ENCODE measurements around the gene CFAP53.

DNA sequence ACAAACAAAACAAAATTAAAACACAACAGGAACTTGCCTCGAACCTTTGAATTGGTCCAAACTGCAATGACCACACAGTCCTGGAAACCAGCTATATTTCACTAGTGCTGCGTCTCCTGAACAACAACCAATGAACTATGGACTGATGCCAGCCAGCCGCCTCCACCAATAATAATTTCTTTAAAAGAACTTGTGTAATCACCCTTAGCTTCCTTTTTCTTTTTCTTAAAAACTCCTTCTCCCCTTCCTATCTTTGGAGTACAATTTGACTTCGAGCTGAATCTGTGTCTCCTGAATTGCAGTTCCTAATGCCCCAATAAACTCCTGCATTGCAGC, 22.8 kb upstream of the CFAP53 start:
- no peak for TF ChIP-seq ZNF565 (CRISPR knock-in tag; conservative IDR thresholded peaks at IDR 0.05; ENCODE audit: low read depth)
- TF ChIP-seq BACH2 (CRISPR knock-in tag; IDR thresholded peaks at IDR 0.05; ENCODE audit: borderline replicate concordance), result no peak
- TF ChIP-seq, protein P1, sequence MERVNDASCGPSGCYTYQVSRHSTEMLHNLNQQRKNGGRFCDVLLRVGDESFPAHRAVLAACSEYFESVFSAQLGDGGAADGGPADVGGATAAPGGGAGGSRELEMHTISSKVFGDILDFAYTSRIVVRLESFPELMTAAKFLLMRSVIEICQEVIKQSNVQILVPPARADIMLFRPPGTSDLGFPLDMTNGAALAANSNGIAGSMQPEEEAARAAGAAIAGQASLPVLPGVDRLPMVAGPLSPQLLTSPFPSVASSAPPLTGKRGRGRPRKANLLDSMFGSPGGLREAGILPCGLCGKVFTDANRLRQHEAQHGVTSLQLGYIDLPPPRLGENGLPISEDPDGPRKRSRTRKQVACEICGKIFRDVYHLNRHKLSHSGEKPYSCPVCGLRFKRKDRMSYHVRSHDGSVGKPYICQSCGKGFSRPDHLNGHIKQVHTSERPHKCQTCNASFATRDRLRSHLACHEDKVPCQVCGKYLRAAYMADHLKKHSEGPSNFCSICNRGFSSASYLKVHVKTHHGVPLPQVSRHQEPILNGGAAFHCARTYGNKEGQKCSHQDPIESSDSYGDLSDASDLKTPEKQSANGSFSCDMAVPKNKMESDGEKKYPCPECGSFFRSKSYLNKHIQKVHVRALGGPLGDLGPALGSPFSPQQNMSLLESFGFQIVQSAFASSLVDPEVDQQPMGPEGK (CRISPR knock-in tag; IDR thresholded peaks at IDR 0.05; ENCODE audit: borderline replicate concordance), result no peak
- TF ChIP-seq GLIS3 (CRISPR knock-in tag; IDR thresholded peaks at IDR 0.05), result no peak
- TF ChIP-seq RARB (CRISPR knock-in tag; IDR thresholded peaks at IDR 0.05), result no peak
- no peak for TF ChIP-seq ZFP30 (CRISPR knock-in tag; IDR thresholded peaks at IDR 0.05)
- TF ChIP-seq ZFP3 (CRISPR knock-in tag; IDR thresholded peaks at IDR 0.05), result no peak
- TF ChIP-seq ARNTL (CRISPR knock-in tag; IDR thresholded peaks at IDR 0.05; ENCODE audit: borderline replicate concordance, low read depth), result no peak
- TF ChIP-seq TOX (CRISPR knock-in tag; IDR thresholded peaks at IDR 0.05; ENCODE audit: borderline replicate concordance), result no peak
- no peak for TF ChIP-seq ZNF8 (CRISPR knock-in tag; IDR thresholded peaks at IDR 0.05)
- TF ChIP-seq ZNF70 (CRISPR knock-in tag; IDR thresholded peaks at IDR 0.05), result no peak

All from SK-N-SH treated with all-trans-retinoic acid at 6 μM for 48 hours (cell line).